HG02852 (cell line): ENCODE data around the gene SHANK1.

Experiments
- ATAC-seq: cut with Tn5 transposase; IDR thresholded peaks from one replicate; pipeline ENCODE4 v1.9.1; 2021; ENCODE audit warnings: mild to moderate bottlenecking, moderate library complexity; ENCODE audit not compliant: unreplicated experiment

Gene SHANK1

GRCh38 chr19:50662651-50663481, 56.7 kb downstream of the SHANK1 start:
- no peak for ATAC-seq

- ATAC-seq: no peak
These were observed 57.6 kb downstream of the SHANK1 start for GRCh38 chr19:50661766-50662650.

- no peak for ATAC-seq
These were observed 58.6 kb downstream of the SHANK1 start for GRCh38 chr19:50661023-50661422.

- ATAC-seq: no peak
These were observed 59.6 kb downstream of the SHANK1 start for GRCh38 chr19:50660088-50660366.

- no peak for ATAC-seq
These were observed 60.1 kb downstream of the SHANK1 start for GRCh38 chr19:50659318-50660087.

GRCh38 chr19:50658441-50659317, 60.9 kb downstream of the SHANK1 start:
- no peak for ATAC-seq

GRCh38 chr19:50657712-50658440, 61.7 kb downstream of the SHANK1 start:
- ATAC-seq: no peak

- ATAC-seq: no peak
These were observed 62.4 kb downstream of the SHANK1 start for GRCh38 chr19:50657222-50657669.

- ATAC-seq: no peak
These were observed 64.7 kb downstream of the SHANK1 start for GRCh38 chr19:50654882-50655281.

- ATAC-seq: no peak
These were observed 66.9 kb downstream of the SHANK1 start for GRCh38 chr19:50652722-50653121.

GRCh38 chr19:50651174-50651573, 68.4 kb downstream of the SHANK1 start:
- no peak for ATAC-seq

- no peak for ATAC-seq
These were observed 69.9 kb downstream of the SHANK1 start, which contains the start of gene C19orf81 for GRCh38 chr19:50649433-50650391. C19orf81 (plus strand) TSS chr19:50649445; CDS start chr19:50649445, 0 bp downstream.

- ATAC-seq: no peak
These were observed 70.9 kb downstream of the SHANK1 start for GRCh38 chr19:50648659-50649058.

- no peak for ATAC-seq
These were observed 71.6 kb downstream of the SHANK1 start for GRCh38 chr19:50647879-50648615.

GRCh38 chr19:50646074-50646807, 73.4 kb downstream of the SHANK1 start:
- ATAC-seq: no peak

- ATAC-seq: no peak
These were observed 74.5 kb downstream of the SHANK1 start for GRCh38 chr19:50645107-50645506.

- ATAC-seq: no peak
These were observed 75.2 kb downstream of the SHANK1 start for GRCh38 chr19:50644315-50644915.
